ENCODE data around the gene MRPS6. TPM values are rescaled to one million over a fixed set of nuclear protein-coding genes. Genes with fewer than 3 reads are reported as not detected.

MRPS6 gene
- total and polyA plus RNA-seq, 2 of the 4 experiments (the other 2 are of a cell fraction): 7.5 to 35.1 TPM

DNA sequence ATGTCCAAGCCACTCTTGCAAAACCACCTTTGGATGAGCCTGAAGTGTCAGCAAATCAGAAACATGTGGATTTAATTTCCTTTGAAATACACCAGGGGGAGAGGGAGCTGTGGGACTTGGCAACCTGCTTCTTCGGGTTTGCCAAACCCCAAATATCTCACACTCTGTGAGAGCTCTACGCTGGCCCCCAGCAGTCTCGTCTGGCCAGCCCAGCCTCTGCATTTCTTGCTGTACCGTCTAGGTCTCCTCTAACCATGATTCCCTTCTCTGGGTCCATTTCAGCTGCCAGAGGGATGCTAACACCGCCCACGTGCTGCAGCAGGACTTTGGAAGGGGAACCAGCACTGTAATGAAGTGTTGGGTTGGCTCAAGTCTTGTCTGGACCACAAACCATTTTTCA, 114.6 kb downstream of the MRPS6 start:
- Histone ChIP-seq H2BK120ac (ENCODE audit: low read depth, low read length) (no peak overlapping the region), H3K18ac (ENCODE audit: low read depth, low read length) (no peak overlapping the region), H3K79me1 (ENCODE audit: low read depth in 1 of 2, low read length in 2 of 2) (no peaks in the 10 kb centered on the region), H3K9me1 (ENCODE audit: insufficient read depth, low read length) (no peaks in the 10 kb centered on the region), H2BK15ac (ENCODE audit: low read depth, low read length) (no peak overlapping the region), H4K5ac (ENCODE audit: low read depth, low read length) (no peak overlapping the region), H4K8ac (ENCODE audit: low read depth in 2 of 2, low read length in 2 of 2) (no peak overlapping the region), H2BK20ac (ENCODE audit: low read depth, low read length) (no peak overlapping the region), H3K23ac (ENCODE audit: low read depth, low read length) (no peak overlapping the region), H3K4me2 (ENCODE audit: low read depth, low read length) (no peak overlapping the region), H3K4me1 (ENCODE audit: control insufficient read depth, insufficient read depth, low read length) (no peaks in the 10 kb centered on the region), H4K91ac (ENCODE audit: insufficient read depth, low read depth, low read length) (no peak overlapping the region), H3K14ac (replicated peaks; ENCODE audit: low read depth, low read length) (no peak overlapping the region), H2AFZ (replicated peaks; ENCODE audit: low read length, poor library complexity) (no peak overlapping the region), H2BK5ac (ENCODE audit: low read depth, low read length, poor library complexity, severe bottlenecking) (no peak overlapping the region), H3K4me3 (ENCODE audit: insufficient read depth, low read depth, low read length) (no peak overlapping the region), H3K27me3 (ENCODE audit: control insufficient read depth, insufficient read depth, low read length) (peaks cover 3% of the 10 kb centered on the region), H2AK5ac (ENCODE audit: low read depth, low read length) (no peak overlapping the region), H3K27ac (ENCODE audit: insufficient read depth, low read length) (no peak overlapping the region), H3K9me3 (ENCODE audit: control insufficient read depth, insufficient read depth, low read length) (no peaks in the 10 kb centered on the region), H2AK9ac (replicated peaks; ENCODE audit: low read depth, low read length, poor library complexity) (no peak overlapping the region), H3K36me3 (ENCODE audit: control insufficient read depth, insufficient read depth, low read length) (no peaks in the 10 kb centered on the region), H4K20me1 (ENCODE audit: insufficient read depth, low read length) (no peaks in the 10 kb centered on the region), H3K56ac (ENCODE audit: extremely low read depth, insufficient read depth, low read length) (no peak overlapping the region), H3K9ac (ENCODE audit: low read depth, low read length) (no peak overlapping the region), H3K4ac (ENCODE audit: low read depth, low read length) (no peak overlapping the region)
- no CpG with 5 or more reads among the region's 6 CpGs for WGBS, 2 experiments (ENCODE audit: extremely low coverage in 2 of 2, insufficient read length in 1 of 2)
- dilution Hi-C loops (cut with HindIII; ENCODE audit: low sequenced_read_pairs, unreplicated experiment): no loop called here
- ATAC-seq (ENCODE audit: low read depth) (no peak), DNase-seq (no peak)
- POLR2A ChIA-PET (ENCODE audit: unreplicated experiment): no interaction called here
- in situ Hi-C loops (cut with MboI; ENCODE audit: low sequenced_read_pairs): no loop called here
- intact Hi-C loops (cut with micrococcal nuclease): no loop called here
- TF ChIP-seq CEBPB (IDR thresholded peaks at IDR 0.05; ENCODE audit: low read depth, low read length) (no peak), MXI1 (IDR thresholded peaks at IDR 0.05; ENCODE audit: borderline replicate concordance, low read depth, low read length) (no peak), RAD21 (IDR thresholded peaks at IDR 0.05; ENCODE audit: low read length) (no peak), RCOR1 (IDR thresholded peaks at IDR 0.05; ENCODE audit: insufficient replicate concordance, low read length) (no peak), NFE2L2 (IDR thresholded peaks at IDR 0.05; ENCODE audit: low read depth, low read length) (no peak), BHLHE40 (IDR thresholded peaks at IDR 0.05; ENCODE audit: low read depth, low read length) (no peak), POLR2A (IDR thresholded peaks at IDR 0.05; ENCODE audit: low read depth, low read length) (no peak), SMC3 (IDR thresholded peaks at IDR 0.05; ENCODE audit: low read depth, low read length) (no peak), MAZ (IDR thresholded peaks at IDR 0.05; ENCODE audit: borderline replicate concordance, low read depth, low read length) (no peak), RFX5 (IDR thresholded peaks at IDR 0.05; ENCODE audit: low read depth, low read length) (no peak), CHD1 (IDR thresholded peaks at IDR 0.05; ENCODE audit: low read depth, low read length) (no peak), MAFK (IDR thresholded peaks at IDR 0.05; ENCODE audit: low read depth, low read length) (no peak), FOS (IDR thresholded peaks at IDR 0.05; ENCODE audit: low read depth, low read length) (no peak)
- TF ChIP-seq, protein P1, sequence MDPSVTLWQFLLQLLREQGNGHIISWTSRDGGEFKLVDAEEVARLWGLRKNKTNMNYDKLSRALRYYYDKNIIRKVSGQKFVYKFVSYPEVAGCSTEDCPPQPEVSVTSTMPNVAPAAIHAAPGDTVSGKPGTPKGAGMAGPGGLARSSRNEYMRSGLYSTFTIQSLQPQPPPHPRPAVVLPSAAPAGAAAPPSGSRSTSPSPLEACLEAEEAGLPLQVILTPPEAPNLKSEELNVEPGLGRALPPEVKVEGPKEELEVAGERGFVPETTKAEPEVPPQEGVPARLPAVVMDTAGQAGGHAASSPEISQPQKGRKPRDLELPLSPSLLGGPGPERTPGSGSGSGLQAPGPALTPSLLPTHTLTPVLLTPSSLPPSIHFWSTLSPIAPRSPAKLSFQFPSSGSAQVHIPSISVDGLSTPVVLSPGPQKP (IDR thresholded peaks at IDR 0.05; ENCODE audit: borderline replicate concordance, low read depth, low read length): no peak
- TF ChIP-seq, protein P2, sequence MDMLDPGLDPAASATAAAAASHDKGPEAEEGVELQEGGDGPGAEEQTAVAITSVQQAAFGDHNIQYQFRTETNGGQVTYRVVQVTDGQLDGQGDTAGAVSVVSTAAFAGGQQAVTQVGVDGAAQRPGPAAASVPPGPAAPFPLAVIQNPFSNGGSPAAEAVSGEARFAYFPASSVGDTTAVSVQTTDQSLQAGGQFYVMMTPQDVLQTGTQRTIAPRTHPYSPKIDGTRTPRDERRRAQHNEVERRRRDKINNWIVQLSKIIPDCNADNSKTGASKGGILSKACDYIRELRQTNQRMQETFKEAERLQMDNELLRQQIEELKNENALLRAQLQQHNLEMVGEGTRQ (IDR thresholded peaks at IDR 0.05; ENCODE audit: low read depth, low read length): no peak
- TF ChIP-seq, protein P3, sequence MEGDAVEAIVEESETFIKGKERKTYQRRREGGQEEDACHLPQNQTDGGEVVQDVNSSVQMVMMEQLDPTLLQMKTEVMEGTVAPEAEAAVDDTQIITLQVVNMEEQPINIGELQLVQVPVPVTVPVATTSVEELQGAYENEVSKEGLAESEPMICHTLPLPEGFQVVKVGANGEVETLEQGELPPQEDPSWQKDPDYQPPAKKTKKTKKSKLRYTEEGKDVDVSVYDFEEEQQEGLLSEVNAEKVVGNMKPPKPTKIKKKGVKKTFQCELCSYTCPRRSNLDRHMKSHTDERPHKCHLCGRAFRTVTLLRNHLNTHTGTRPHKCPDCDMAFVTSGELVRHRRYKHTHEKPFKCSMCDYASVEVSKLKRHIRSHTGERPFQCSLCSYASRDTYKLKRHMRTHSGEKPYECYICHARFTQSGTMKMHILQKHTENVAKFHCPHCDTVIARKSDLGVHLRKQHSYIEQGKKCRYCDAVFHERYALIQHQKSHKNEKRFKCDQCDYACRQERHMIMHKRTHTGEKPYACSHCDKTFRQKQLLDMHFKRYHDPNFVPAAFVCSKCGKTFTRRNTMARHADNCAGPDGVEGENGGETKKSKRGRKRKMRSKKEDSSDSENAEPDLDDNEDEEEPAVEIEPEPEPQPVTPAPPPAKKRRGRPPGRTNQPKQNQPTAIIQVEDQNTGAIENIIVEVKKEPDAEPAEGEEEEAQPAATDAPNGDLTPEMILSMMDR (conservative IDR thresholded peaks at IDR 0.05; ENCODE audit: low read depth, low read length): no peak
- CTCF ChIA-PET: no interaction called here
- no TSS peak for BruUV-seq (replicated peaks)
